ENCODE data around the gene DDX39B. TPM values are rescaled to one million over a fixed set of nuclear protein-coding genes. Genes with fewer than 3 reads are reported as not detected.
A peak's percentile ranks its signal among the peaks of the same experiment; 100 is the strongest.

The DDX39B gene
- total RNA-seq, 4 donors from 2014 or later, result 254 to 449 (median 281) TPM

DNA sequence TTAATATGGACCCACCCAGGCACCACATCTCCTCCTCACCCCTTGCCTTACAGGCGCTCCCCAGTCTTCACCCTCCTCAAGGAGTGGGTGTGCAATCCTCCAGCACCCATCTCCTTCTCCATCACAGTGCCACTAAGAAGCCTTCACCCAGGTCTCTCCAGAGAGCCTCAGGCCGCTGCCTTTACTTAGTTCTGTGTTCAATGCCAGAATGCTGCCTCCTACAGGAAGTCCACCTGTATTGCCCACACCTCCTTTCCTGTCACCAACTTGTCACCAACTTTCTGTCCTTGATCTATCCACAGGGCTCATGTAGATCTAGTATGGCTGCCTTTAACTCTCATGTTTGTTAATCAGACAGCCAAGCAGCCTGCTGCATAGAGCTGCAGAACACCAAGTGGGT, 43.7 kb upstream of the DDX39B start:
- 66% methylated on average over 2 of the region's 2 CpGs for WGBS
- TF ChIP-seq, protein P1, sequence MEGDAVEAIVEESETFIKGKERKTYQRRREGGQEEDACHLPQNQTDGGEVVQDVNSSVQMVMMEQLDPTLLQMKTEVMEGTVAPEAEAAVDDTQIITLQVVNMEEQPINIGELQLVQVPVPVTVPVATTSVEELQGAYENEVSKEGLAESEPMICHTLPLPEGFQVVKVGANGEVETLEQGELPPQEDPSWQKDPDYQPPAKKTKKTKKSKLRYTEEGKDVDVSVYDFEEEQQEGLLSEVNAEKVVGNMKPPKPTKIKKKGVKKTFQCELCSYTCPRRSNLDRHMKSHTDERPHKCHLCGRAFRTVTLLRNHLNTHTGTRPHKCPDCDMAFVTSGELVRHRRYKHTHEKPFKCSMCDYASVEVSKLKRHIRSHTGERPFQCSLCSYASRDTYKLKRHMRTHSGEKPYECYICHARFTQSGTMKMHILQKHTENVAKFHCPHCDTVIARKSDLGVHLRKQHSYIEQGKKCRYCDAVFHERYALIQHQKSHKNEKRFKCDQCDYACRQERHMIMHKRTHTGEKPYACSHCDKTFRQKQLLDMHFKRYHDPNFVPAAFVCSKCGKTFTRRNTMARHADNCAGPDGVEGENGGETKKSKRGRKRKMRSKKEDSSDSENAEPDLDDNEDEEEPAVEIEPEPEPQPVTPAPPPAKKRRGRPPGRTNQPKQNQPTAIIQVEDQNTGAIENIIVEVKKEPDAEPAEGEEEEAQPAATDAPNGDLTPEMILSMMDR (IDR thresholded peaks at IDR 0.05), result no peak
- TF ChIP-seq POLR2AphosphoS5 (IDR thresholded peaks at IDR 0.05), result no peak
- no peak for TF ChIP-seq POLR2A (IDR thresholded peaks at IDR 0.05)
- no peak for TF ChIP-seq EP300 (IDR thresholded peaks at IDR 0.05)
- no peak overlapping the region for H3K27ac ChIP-seq

GRCh38 chr6:31582230-31582643, 40.4 kb upstream of the DDX39B start, which contains the start of gene LTB:
LTB (minus strand) TSS chr6:31582424; CDS start chr6:31582417, 7 bp downstream.
- 63% methylated on average over 2 of the region's 3 CpGs for WGBS
- H3K9me3 ChIP-seq, result no peaks in the 10 kb centered on the region

More for the DNA sequence above, 43.7 kb upstream of the DDX39B start:
- peaks cover 12% of the 10 kb centered on the region for H3K4me1 ChIP-seq
- no peaks in the 10 kb centered on the region for H3K36me3 ChIP-seq
- DNase-seq (ENCODE audit: low spot score in 2 of 2), result no peak
- no peaks in the 10 kb centered on the region for H3K9me3 ChIP-seq
- no peak overlapping the region for H3K4me3 ChIP-seq
- H3K27me3 ChIP-seq, result no peaks in the 10 kb centered on the region

DNA sequence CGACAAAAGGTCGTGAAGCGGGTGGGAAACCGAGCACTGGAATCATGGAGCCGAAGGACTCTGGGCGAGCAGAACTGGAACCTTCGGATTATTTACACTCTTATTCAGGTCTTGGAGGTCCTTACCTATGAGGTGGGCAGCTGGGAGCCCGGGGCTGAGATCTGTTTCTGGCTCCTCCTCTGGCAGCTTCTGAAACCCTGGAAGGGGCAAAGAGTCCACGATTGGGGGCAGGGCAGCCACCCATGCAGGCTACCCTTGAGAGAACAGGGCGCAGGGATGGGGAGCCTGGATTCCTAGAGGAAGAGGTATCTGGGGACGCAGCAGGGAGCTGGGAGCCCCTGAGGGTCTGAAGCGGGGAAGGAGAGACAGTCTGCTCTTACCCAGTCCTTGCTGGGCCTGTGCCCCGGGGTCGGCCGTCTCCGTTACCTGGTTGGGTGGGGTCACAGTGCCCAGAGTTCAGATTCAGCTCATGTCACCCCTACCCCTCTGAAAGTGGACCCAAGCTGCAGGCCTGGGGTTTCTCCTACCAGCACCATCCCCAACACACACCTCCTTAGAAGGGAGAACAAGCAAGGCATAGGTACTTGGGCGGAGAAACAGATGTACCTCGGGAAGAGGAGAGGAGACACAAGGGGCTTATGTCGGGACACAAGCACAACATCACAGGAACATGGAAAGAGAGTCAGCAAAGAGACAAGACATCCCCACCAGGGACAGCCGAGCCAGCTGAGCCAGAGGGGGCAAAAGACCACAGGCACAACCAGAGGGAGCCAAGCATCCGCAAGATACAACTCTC, 39.8 kb upstream of the DDX39B start:
- Histone ChIP-seq H3K27ac (peak overlapping the region; percentile 39), H3K4me1 (peaks cover 10% of the 10 kb centered on the region), H3K36me3 (no peaks in the 10 kb centered on the region), H3K9me3 (no peaks in the 10 kb centered on the region), H3K27me3 (no peaks in the 10 kb centered on the region), H3K4me3 (peak overlapping the region; percentile 62)
- no peak for DNase-seq (ENCODE audit: low spot score in 2 of 2)
- 20% methylated on average over 16 of the region's 21 CpGs for WGBS
- TF ChIP-seq, protein P1 (IDR thresholded peaks at IDR 0.05), result no peak
- TF ChIP-seq POLR2AphosphoS5 (IDR thresholded peaks at IDR 0.05), result no peak
- TF ChIP-seq EP300 (IDR thresholded peaks at IDR 0.05), result no peak
- TF ChIP-seq POLR2A (IDR thresholded peaks at IDR 0.05), result no peak

More at GRCh38 chr6:31582230-31582643, 40.4 kb upstream of the DDX39B start, which contains the start of gene LTB:
- Histone ChIP-seq H3K4me3 (peak within 1 kb of the TSS; percentile 62), H3K36me3 (no peaks in the 10 kb centered on the region), H3K4me1 (peaks cover 10% of the 10 kb centered on the region), H3K27me3 (no peaks in the 10 kb centered on the region), H3K27ac (peak within 1 kb of the TSS; percentile 39)
- TF ChIP-seq, protein P1 (IDR thresholded peaks at IDR 0.05), result no peak
- TF ChIP-seq EP300 (IDR thresholded peaks at IDR 0.05), result no peak
- TF ChIP-seq POLR2AphosphoS5 (IDR thresholded peaks at IDR 0.05), result no peak
- no peak for TF ChIP-seq POLR2A (IDR thresholded peaks at IDR 0.05)
- DNase-seq (ENCODE audit: low spot score in 2 of 2), result no peak

DNA sequence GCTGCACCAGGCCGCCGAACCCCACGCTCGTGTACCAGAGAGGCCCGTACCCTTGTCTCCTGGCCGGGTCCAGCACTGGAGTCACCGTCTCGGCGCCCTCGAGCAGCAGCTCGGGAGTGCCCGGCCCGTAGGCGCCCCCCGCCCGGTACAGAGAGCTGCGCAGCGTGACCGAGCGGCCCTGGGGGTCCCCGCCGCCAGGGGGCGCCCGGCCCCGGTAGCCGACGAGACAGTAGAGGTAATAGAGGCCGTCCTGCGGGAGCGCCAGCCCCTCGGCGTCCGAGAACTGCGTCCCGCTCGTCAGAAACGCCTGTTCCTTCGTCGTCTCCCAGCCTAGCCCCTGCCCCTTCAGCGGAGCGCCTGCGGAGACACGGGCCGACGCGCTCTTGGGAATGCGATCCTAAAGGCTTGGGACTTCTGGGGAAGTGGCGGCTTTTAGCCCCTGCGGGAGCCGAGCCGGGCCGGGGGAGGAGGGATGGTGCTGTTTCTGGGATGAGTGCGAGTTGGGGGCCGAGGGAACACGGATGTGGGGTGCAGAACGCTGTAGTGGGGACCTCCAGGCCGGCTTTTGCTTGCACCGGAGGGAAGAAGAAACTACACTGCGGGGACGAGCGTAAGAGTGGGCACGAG, 39.1 kb upstream of the DDX39B start:
- TF ChIP-seq, protein P1 (IDR thresholded peaks at IDR 0.05), result peak; percentile 81 to 96
- no peak for TF ChIP-seq POLR2A (IDR thresholded peaks at IDR 0.05)

DNA sequence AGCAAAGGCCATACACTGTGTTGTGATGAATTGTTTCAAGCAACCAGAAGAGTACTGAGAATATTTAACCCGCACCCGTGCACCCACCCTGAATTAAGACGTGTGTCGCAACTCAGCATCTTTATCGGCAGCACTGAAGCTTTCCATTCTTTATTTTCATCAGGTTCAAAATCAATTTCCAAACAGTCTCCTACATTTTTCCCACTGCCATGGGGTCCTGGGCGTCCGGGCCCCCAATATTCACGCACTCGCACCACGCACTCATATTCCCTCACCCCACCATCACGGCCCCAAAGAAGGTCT, 38.6 kb upstream of the DDX39B start:
- H3K4me1 ChIP-seq, result peaks cover 12% of the 10 kb centered on the region
- WGBS, result 34% methylated on average over 11 of the region's 11 CpGs
- TF ChIP-seq POLR2A (IDR thresholded peaks at IDR 0.05), result no peak
- H3K36me3 ChIP-seq, result no peaks in the 10 kb centered on the region
- no peaks in the 10 kb centered on the region for H3K27me3 ChIP-seq
- no peaks in the 10 kb centered on the region for H3K9me3 ChIP-seq
- no peak for DNase-seq (ENCODE audit: low spot score in 2 of 2)
- H3K4me3 ChIP-seq, result peak overlapping the region; percentile 62
- no peak overlapping the region for H3K27ac ChIP-seq

More for the DNA sequence above, 39.1 kb upstream of the DDX39B start:
- H3K9me3 ChIP-seq, result no peaks in the 10 kb centered on the region
- peak overlapping the region; percentile 39 for H3K27ac ChIP-seq
- H3K27me3 ChIP-seq, result no peaks in the 10 kb centered on the region
- H3K4me1 ChIP-seq, result peaks cover 10% of the 10 kb centered on the region
- H3K4me3 ChIP-seq, result peak overlapping the region; percentile 62
- no peaks in the 10 kb centered on the region for H3K36me3 ChIP-seq
- DNase-seq (ENCODE audit: low spot score in 2 of 2), result peak; percentile 89 to 91
- WGBS, result 1% methylated on average over 45 of the region's 62 CpGs

Data from suprapubic skin (tissue), 4 donors.